ENCODE data around the gene AHNAK2.

Gene AHNAK2

GRCh38 chr14:104957146-104958113 lies 20.7 kb downstream of the AHNAK2 start:
- Histone ChIP-seq H3K4me1 (ENCODE audit: control insufficient read depth in 2 of 2, insufficient read depth in 1 of 2, low read depth in 1 of 2, low read length in 2 of 2) (no peaks in the 10 kb centered on the region), H3K9ac (ENCODE audit: low read depth, low read length, poor library complexity) (peak overlapping the region; percentile 44), H2BK12ac (ENCODE audit: low read length) (peak overlapping the region; percentile 84), H3K18ac (ENCODE audit: low read length) (peak overlapping the region; percentile 64), H3K9me3 (replicated peaks in 1 of 2; ENCODE audit: control insufficient read depth in 2 of 2, insufficient read depth in 1 of 2, low read depth in 1 of 2, low read length in 2 of 2) (peaks cover 0 to 2% of the 10 kb centered on the region in 2 donors), H3K79me1 (ENCODE audit: low read depth, low read length) (no peaks in the 10 kb centered on the region), H3K27ac (replicated peaks; ENCODE audit: low read length) (no peak overlapping the region), H3K23ac (ENCODE audit: low read depth, low read length, poor library complexity) (peak overlapping the region; percentile 73), H3K4me3 (ENCODE audit: low read length in 2 of 2) (peak overlapping the region in 1 of 2 donors; percentile 53), H2AK5ac (ENCODE audit: low read depth, low read length) (peak overlapping the region; percentile 37), H4K91ac (ENCODE audit: low read depth, low read length, poor library complexity) (no peak overlapping the region), H2BK5ac (ENCODE audit: low read length) (peak overlapping the region; percentile 24), H2BK120ac (ENCODE audit: low read depth, low read length) (no peak overlapping the region), H3K14ac (ENCODE audit: low read length) (peak overlapping the region; percentile 82), H2BK15ac (ENCODE audit: low read length) (peak overlapping the region; percentile 58), H3K27me3 (ENCODE audit: control insufficient read depth in 3 of 3, insufficient read depth in 3 of 3, low read depth in 1 of 3, low read length in 3 of 3) (peaks cover 0 to 51% (median 2%) of the 10 kb centered on the region in 3 experiments), H3K4ac (ENCODE audit: low read length) (peak overlapping the region; percentile 55), H2AFZ (ENCODE audit: low read length) (no peak overlapping the region), H3K36me3 (replicated peaks in 1 of 2; ENCODE audit: control insufficient read depth in 2 of 2, insufficient read depth in 2 of 2, low read length in 2 of 2) (no peaks in the 10 kb centered on the region), H3K4me2 (ENCODE audit: insufficient read depth, low read length, poor library complexity, severe bottlenecking) (no peak overlapping the region), H4K8ac (ENCODE audit: low read depth, low read length) (no peak overlapping the region)
- no CpG with 5 or more reads among the region's 25 CpGs for WGBS, 2 donors (ENCODE audit: extremely low coverage in 2 of 2, insufficient read length in 2 of 2, insufficient replicate concordance in 1 of 2)
- no peak for DNase-seq (ENCODE audit: low spot score)

- no peak overlapping the region for H2BK5ac ChIP-seq (ENCODE audit: low read length)
- DNase-seq (ENCODE audit: low spot score): no peak
- H2BK120ac ChIP-seq (ENCODE audit: low read depth, low read length): no peak overlapping the region
- no peak overlapping the region for H2BK12ac ChIP-seq (ENCODE audit: low read length)
- H2AK5ac ChIP-seq (ENCODE audit: low read depth, low read length): no peak overlapping the region
- H3K27me3 ChIP-seq (ENCODE audit: control insufficient read depth in 3 of 3, insufficient read depth in 3 of 3, low read depth in 1 of 3, low read length in 3 of 3): peaks cover 0 to 46% (median 2%) of the 10 kb centered on the region in 3 experiments
- H4K91ac ChIP-seq (ENCODE audit: low read depth, low read length, poor library complexity): no peak overlapping the region
- no peaks in the 10 kb centered on the region for H3K36me3 ChIP-seq (replicated peaks in 1 of 2; ENCODE audit: control insufficient read depth in 2 of 2, insufficient read depth in 2 of 2, low read length in 2 of 2)
- H3K27ac ChIP-seq (replicated peaks; ENCODE audit: low read length): no peak overlapping the region
- no peak overlapping the region for H3K4ac ChIP-seq (ENCODE audit: low read length)
- H3K23ac ChIP-seq (ENCODE audit: low read depth, low read length, poor library complexity): no peak overlapping the region
- H3K4me2 ChIP-seq (ENCODE audit: insufficient read depth, low read length, poor library complexity, severe bottlenecking): no peak overlapping the region
- H4K8ac ChIP-seq (ENCODE audit: low read depth, low read length): no peak overlapping the region
- no peaks in the 10 kb centered on the region for H3K79me1 ChIP-seq (ENCODE audit: low read depth, low read length)
- H3K4me3 ChIP-seq (ENCODE audit: low read length in 2 of 2): peak overlapping the region in 1 of 2 donors; percentile 11
- no peak overlapping the region for H3K18ac ChIP-seq (ENCODE audit: low read length)
- H3K14ac ChIP-seq (ENCODE audit: low read length): no peak overlapping the region
- no peak overlapping the region for H2AFZ ChIP-seq (ENCODE audit: low read length)
- no peaks in the 10 kb centered on the region for H3K4me1 ChIP-seq (ENCODE audit: control insufficient read depth in 2 of 2, insufficient read depth in 1 of 2, low read depth in 1 of 2, low read length in 2 of 2)
- peaks cover 0 to 2% of the 10 kb centered on the region in 2 donors for H3K9me3 ChIP-seq (replicated peaks in 1 of 2; ENCODE audit: control insufficient read depth in 2 of 2, insufficient read depth in 1 of 2, low read depth in 1 of 2, low read length in 2 of 2)
- H3K9ac ChIP-seq (ENCODE audit: low read depth, low read length, poor library complexity): no peak overlapping the region
- WGBS, 2 donors (ENCODE audit: extremely low coverage in 2 of 2, insufficient read length in 2 of 2, insufficient replicate concordance in 1 of 2): no CpG with 5 or more reads among the region's 14 CpGs
- no peak overlapping the region for H2BK15ac ChIP-seq (ENCODE audit: low read length)
Observed at GRCh38 chr14:104956290-104956890, 21.8 kb downstream of the AHNAK2 start.

GRCh38 chr14:104955396-104955770 lies 22.8 kb downstream of the AHNAK2 start:
- Histone ChIP-seq H3K9ac (ENCODE audit: low read depth, low read length, poor library complexity) (peak overlapping the region; percentile 70), H3K27ac (replicated peaks; ENCODE audit: low read length) (no peak overlapping the region), H2BK120ac (ENCODE audit: low read depth, low read length) (no peak overlapping the region), H3K4me1 (ENCODE audit: control insufficient read depth in 2 of 2, insufficient read depth in 1 of 2, low read depth in 1 of 2, low read length in 2 of 2) (no peaks in the 10 kb centered on the region), H3K36me3 (replicated peaks in 1 of 2; ENCODE audit: control insufficient read depth in 2 of 2, insufficient read depth in 2 of 2, low read length in 2 of 2) (no peaks in the 10 kb centered on the region), H3K27me3 (ENCODE audit: control insufficient read depth in 3 of 3, insufficient read depth in 3 of 3, low read depth in 1 of 3, low read length in 3 of 3) (peaks cover 0 to 46% (median 2%) of the 10 kb centered on the region in 3 experiments), H4K91ac (ENCODE audit: low read depth, low read length, poor library complexity) (no peak overlapping the region), H3K4me2 (ENCODE audit: insufficient read depth, low read length, poor library complexity, severe bottlenecking) (no peak overlapping the region), H3K14ac (ENCODE audit: low read length) (peak overlapping the region; percentile 82), H2BK15ac (ENCODE audit: low read length) (no peak overlapping the region), H2BK12ac (ENCODE audit: low read length) (no peak overlapping the region), H4K8ac (ENCODE audit: low read depth, low read length) (peak overlapping the region; percentile 17), H2AFZ (ENCODE audit: low read length) (no peak overlapping the region), H3K23ac (ENCODE audit: low read depth, low read length, poor library complexity) (peak overlapping the region; percentile 91), H2BK5ac (ENCODE audit: low read length) (no peak overlapping the region), H2AK5ac (ENCODE audit: low read depth, low read length) (peak overlapping the region; percentile 94), H3K4me3 (ENCODE audit: low read length in 2 of 2) (no peak overlapping the region), H3K79me1 (ENCODE audit: low read depth, low read length) (no peaks in the 10 kb centered on the region), H3K4ac (ENCODE audit: low read length) (no peak overlapping the region), H3K18ac (ENCODE audit: low read length) (no peak overlapping the region), H3K9me3 (replicated peaks in 1 of 2; ENCODE audit: control insufficient read depth in 2 of 2, insufficient read depth in 1 of 2, low read depth in 1 of 2, low read length in 2 of 2) (peaks cover 0 to 2% of the 10 kb centered on the region in 2 donors)
- WGBS, 2 donors (ENCODE audit: extremely low coverage in 2 of 2, insufficient read length in 2 of 2, insufficient replicate concordance in 1 of 2): no CpG with 5 or more reads among the region's 3 CpGs
- DNase-seq (ENCODE audit: low spot score): no peak

Measured in neuronal stem cell (in vitro differentiated cells).